ENCODE measurements around the gene MAN1A1.

The MAN1A1 gene

GRCh38 chr6:119204719-119205118, 144.8 kb downstream of the MAN1A1 start:
- DNase-seq (ENCODE audit: low read depth in 2 of 2, low spot score in 1 of 2), result no peak

DNA sequence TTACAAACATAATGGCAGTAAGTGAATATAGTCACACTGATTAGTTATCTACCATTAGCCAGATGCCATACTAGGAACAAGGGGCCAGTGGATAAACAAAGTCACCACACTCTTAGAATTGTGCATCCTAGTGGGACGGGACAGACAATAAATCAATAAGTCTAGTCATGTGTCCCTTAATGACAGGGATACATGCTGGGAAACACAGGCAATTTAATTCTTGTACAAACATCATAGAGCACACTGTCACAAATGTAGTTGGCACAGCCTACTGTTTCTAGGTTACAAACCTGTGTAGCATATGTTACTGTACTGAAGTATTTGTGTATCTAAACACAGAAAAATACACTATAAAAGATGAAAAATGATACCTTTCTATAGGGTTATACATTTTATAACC, 148.1 kb downstream of the MAN1A1 start:
- no peak for DNase-seq (ENCODE audit: low read depth in 2 of 2, low spot score in 1 of 2)

- no peak for DNase-seq (ENCODE audit: low read depth in 2 of 2, low spot score in 1 of 2)
Observed at GRCh38 chr6:119200512-119201175, 148.9 kb downstream of the MAN1A1 start.

- no peak for DNase-seq (ENCODE audit: low read depth in 2 of 2, low spot score in 1 of 2)
Observed at GRCh38 chr6:119197271-119197670, 152.3 kb downstream of the MAN1A1 start.

GRCh38 chr6:119196715-119197114, 152.8 kb downstream of the MAN1A1 start:
- no peak for DNase-seq (ENCODE audit: low read depth in 2 of 2, low spot score in 1 of 2)

DNA sequence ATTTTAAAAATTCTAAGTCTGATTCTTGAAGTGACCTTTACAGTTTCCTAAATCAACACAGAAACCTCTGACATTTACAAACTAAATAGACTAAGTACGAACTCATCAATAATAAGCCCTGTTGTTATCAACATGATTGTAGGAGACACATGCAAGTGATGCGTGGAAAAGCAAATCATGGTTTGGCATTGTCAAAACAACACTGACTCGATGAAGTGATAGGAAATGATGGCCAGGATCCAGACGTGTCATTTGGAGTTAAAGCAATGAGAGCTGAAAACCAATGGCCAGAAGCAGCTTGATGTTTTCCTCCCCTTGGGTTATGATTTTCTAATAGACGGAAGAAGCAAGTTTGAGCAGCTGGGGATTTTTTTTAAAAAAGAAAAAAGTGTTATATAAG, 153.7 kb downstream of the MAN1A1 start:
- no peak for DNase-seq (ENCODE audit: low read depth in 2 of 2, low spot score in 1 of 2)

DNA sequence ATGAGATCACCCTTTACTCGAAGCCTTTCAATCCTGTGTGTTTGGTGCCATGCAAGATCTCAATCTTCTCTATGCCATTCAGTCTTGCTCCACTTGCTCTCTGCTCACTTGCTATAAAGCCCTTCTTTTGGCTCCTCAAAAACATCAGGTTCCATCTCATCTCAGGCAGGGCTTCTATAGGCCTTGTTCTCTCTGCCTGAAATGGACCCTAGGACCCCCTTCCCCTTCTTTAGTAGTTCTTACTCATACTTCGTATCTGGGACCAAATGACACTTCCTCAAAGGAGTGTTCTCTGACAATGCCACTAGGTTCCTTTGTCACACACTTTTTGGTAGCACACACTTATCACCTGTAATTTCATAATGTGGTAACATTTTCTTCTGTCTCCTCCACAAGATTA, 154.4 kb downstream of the MAN1A1 start:
- no peak for DNase-seq (ENCODE audit: low read depth in 2 of 2, low spot score in 1 of 2)

- DNase-seq (ENCODE audit: low read depth in 2 of 2, low spot score in 1 of 2), result no peak
Observed at GRCh38 chr6:119193707-119194106, 155.9 kb downstream of the MAN1A1 start.

GRCh38 chr6:119192200-119192599, 157.4 kb downstream of the MAN1A1 start:
- no peak for DNase-seq (ENCODE audit: low read depth in 2 of 2, low spot score in 1 of 2)

- DNase-seq (ENCODE audit: low read depth in 2 of 2, low spot score in 1 of 2), result no peak
Observed at GRCh38 chr6:119190176-119190575, 159.4 kb downstream of the MAN1A1 start.

GRCh38 chr6:119189498-119189897, 160.1 kb downstream of the MAN1A1 start:
- no peak for DNase-seq (ENCODE audit: low read depth in 2 of 2, low spot score in 1 of 2)

- DNase-seq (ENCODE audit: low read depth in 2 of 2, low spot score in 1 of 2), result no peak
Observed at GRCh38 chr6:119187596-119187995, 162.0 kb downstream of the MAN1A1 start.

DNA sequence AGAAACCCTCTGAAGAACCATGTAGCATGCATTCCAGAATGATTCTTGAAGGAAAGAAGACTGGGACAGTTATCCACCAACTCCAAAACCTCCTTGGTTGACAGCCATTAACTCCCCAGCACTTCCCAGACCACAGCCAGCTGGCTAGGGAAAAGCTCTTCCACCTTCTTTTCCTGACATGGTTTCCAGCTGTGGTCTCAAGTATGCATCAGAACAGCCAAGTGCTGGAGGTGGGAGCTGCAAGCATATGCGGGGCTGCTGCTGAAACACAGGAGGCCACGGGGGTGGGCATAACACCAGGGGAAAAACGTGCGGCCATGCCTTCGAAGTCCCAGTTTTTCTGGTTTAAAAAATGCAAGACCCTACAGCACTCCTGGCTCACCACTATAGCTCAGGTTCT, 163.1 kb downstream of the MAN1A1 start:
- DNase-seq (ENCODE audit: low read depth in 2 of 2, low spot score in 1 of 2), result no peak

DNA sequence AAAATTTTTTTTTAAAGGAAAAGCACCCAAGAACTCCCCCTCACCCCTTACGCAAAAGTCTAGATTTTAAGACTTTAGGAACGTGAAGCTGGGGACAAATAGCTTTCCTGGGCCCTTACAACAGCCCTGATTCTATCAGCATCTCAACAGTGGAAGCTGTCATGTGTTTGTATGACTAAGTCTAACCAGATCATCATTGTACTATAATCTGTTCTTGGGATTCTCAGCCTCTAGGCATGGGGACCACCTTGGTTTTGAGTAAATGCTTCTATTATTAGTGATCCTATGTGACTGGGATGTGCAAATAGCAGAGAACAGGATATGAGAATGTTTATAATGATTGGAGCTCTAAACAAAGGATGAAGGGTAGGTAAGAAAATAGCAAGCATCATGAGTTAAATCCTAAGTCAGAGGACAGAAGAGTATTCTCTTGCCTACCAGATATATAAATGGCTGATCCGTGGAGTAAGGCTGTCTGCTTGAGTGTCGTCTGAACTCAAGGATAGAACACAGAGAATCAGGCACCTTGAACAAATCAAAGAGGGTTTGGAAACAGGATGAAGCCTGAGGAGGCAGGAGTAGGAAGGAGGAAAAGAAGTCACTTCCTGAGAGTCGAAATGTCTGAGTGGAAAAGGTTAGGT, 165.4 kb downstream of the MAN1A1 start:
- no peak for DNase-seq (ENCODE audit: low read depth in 2 of 2, low spot score in 1 of 2)

DNA sequence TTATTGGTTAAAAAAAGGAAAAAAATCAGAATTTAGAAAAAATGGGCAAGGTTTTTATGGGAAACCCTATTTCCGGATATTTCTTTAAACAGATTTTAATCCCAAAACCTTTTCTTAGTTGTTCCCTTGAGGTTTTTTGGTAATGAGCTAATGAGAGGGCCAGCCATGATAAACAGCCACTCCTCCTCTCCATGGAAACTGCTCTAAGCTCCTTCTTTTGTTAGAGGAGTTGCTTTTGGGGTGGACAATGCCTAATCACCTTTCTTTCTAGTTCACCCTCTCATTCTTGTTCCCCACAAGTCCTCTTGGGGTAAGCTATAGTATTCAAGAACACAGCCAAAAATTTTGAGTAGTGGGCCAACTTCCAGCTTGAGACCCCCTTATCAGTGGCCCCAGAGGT, 166.1 kb downstream of the MAN1A1 start:
- DNase-seq (ENCODE audit: low read depth in 2 of 2, low spot score in 1 of 2), result no peak

DNA sequence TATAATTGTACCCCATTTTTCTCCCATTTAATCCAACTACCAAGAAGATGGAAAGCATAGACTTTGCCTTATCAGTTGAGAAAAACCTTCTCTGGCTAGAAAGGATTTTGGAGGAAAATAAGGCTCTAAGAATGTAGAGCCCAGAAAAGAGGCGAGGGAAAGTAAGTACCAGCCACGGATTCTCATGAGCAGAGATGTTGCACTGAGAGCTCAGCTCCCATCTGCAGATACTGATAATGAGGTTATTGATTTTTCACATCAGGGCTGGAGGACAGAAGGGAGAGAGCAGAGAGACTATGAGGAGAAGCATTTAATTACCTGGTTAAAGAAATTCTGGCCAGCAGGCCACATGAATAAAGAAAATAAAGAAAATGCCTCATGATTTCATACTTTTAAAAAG, 166.7 kb downstream of the MAN1A1 start:
- no peak for DNase-seq (ENCODE audit: low read depth in 2 of 2, low spot score in 1 of 2)

DNA sequence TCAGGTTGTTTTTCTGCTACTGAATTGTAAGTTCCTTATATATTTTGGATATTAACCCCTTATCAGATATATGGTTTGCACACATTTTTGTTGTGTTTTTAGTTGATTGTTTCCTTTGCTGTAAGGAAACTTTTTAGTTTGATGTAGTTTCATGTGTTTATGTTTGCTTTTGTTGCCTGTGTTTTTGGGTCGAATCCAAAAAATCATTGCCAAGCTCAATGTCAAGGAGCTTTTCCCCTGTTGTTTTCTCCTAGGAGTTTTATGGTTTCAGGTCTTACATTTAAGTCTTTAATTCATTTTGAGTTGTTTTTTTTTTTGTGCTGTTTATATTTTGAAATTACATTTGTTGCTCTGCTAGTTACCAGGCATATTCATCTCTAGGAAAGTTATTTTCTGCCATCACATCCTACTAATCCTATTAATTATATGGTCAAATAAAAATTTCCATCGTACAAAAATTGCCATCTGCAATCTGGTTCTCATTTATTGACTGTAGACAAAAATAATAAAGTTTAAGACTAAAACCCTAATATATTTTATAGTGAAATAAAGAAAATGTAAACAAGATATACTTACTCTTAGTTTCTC, 167.3 kb downstream of the MAN1A1 start:
- DNase-seq (ENCODE audit: low read depth in 2 of 2, low spot score in 1 of 2), result no peak

- no peak for DNase-seq (ENCODE audit: low read depth in 2 of 2, low spot score in 1 of 2)
Observed at GRCh38 chr6:119181046-119181445, 168.5 kb downstream of the MAN1A1 start.

DNA sequence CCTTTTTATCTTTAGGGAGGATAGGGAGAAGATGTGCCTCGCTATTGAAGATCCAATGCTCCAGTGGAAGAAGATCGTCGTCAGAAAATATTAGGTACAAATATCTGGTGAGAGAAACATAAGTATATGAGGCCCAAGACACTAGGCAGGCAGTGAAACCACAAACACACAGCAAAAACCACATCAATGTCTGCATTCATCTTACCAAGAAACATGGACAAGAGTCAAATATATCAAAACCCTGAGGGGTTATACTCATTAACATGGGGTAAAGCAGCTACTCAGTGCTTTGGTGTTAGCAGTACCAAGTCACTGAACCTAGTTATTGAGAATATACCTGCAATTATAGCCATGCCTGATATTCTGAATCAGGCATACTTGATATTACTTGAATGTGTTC, 169.7 kb downstream of the MAN1A1 start:
- no peak for DNase-seq (ENCODE audit: low read depth in 2 of 2, low spot score in 1 of 2)

DNA sequence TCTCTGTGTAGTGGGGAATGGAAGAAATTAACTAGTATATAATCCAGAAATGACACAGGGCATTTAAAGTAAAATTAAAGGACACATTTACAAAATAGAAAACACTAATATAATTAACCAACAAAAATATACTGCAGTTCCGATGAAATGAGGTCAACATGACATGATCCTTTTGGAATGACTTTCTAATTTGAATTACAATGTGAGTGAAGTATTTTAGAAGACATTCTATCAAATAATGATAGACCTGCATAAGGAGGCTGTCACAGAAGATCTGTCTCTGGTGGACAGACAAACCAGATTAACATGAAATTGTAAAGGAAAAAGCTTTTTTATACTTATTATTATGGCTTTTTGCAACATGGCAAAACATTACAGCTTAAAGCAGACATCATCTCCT, 170.5 kb downstream of the MAN1A1 start:
- no peak for DNase-seq (ENCODE audit: low read depth in 2 of 2, low spot score in 1 of 2)

- no peak for DNase-seq (ENCODE audit: low read depth in 2 of 2, low spot score in 1 of 2)
Observed at GRCh38 chr6:119176445-119176844, 173.1 kb downstream of the MAN1A1 start.

GRCh38 chr6:119174879-119175817, 174.4 kb downstream of the MAN1A1 start:
- no peak for DNase-seq (ENCODE audit: low read depth in 2 of 2, low spot score in 1 of 2)
